Body of pancreas (tissue), 4 donors: ENCODE results near the gene USP36.
A peak's percentile ranks its signal among the peaks of the same experiment; 100 is the strongest.

Experiments used
- POLR2A ChIP-seq, 3 donors: fragments of 450-650 bp; IDR thresholded peaks; one replicate each; pipeline ENCODE4 v1.6.1; 2016; ENCODE audit warnings: antibody characterized with exemption in 3 of 3, mild to moderate bottlenecking in 2 of 3
- TF ChIP-seq, protein P1 (sequence below), 7 experiments: fragments of 450-650 bp in 4 of 7; fragments of 200-600 bp in 3 of 7; sonication (generic) in 3 of 7; IDR thresholded peaks; one replicate each; pipeline ENCODE4 v1.5.1; 2016 to 2019; ENCODE audit warnings: antibody characterized with exemption in 7 of 7

DNA sequence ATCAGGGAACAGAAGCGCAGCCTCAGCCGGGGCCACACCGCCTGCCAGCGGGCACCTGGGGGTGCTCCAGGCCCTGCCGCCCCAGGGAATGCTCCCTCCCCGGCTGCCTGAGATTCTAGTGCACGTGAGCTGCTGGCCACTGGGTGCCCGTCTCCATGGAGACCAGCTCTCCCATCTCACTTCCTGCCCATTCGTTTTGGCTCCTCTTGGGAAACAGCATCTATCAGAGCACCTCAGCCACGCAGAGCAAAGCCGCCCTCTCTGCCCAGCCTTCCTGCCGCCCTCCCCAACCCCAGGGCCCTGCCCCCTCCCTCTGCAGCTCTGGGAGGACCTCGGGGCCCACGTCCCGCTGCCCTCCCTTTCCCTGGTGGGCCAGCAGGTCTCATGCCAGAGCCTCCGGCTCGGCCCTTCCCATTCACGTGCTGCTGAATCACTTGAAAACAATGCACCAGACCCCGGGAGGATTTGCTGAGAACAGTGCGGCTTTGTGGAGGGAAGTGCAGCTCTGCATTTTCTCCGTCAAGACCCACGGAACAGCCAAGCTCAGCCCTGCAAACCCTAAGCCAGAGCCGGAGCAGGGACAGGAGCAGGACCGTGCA, 43.0 kb upstream of the USP36 start:
- TF ChIP-seq, protein P1, sequence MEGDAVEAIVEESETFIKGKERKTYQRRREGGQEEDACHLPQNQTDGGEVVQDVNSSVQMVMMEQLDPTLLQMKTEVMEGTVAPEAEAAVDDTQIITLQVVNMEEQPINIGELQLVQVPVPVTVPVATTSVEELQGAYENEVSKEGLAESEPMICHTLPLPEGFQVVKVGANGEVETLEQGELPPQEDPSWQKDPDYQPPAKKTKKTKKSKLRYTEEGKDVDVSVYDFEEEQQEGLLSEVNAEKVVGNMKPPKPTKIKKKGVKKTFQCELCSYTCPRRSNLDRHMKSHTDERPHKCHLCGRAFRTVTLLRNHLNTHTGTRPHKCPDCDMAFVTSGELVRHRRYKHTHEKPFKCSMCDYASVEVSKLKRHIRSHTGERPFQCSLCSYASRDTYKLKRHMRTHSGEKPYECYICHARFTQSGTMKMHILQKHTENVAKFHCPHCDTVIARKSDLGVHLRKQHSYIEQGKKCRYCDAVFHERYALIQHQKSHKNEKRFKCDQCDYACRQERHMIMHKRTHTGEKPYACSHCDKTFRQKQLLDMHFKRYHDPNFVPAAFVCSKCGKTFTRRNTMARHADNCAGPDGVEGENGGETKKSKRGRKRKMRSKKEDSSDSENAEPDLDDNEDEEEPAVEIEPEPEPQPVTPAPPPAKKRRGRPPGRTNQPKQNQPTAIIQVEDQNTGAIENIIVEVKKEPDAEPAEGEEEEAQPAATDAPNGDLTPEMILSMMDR (IDR thresholded peaks at IDR 0.05), result peak in 1 of 7 experiments; percentile 14
- TF ChIP-seq POLR2A (IDR thresholded peaks at IDR 0.05), result peak in 2 of 3 donors; percentile 52 to 59
